Neural crest cell (in vitro differentiated cells): ENCODE measurements around the gene SRBD1. TPM values are rescaled to one million over a fixed set of nuclear protein-coding genes. Genes with fewer than 3 reads are reported as not detected.

Experiments
- DNase-seq: peaks from one replicate; pipeline ENCODE4 v3.0.0; 2021; ENCODE audit warnings: low read depth, mixed read lengths, low spot score
- H3K27ac Mint-ChIP-seq: one replicate; pipeline ENCODE4 v1.8.0; 2021; ENCODE audit warnings: mild to moderate bottlenecking, mixed read lengths; ENCODE audit not compliant: unreplicated experiment
- H3K27me3 Mint-ChIP-seq: 2 replicates; pipeline ENCODE4 v1.8.0; 2021; ENCODE audit warnings: low read depth, mild to moderate bottlenecking, mixed read lengths
- H3K36me3 Mint-ChIP-seq: 2 replicates; pipeline ENCODE4 v1.8.0; 2021; ENCODE audit warnings: low read depth, mild to moderate bottlenecking, mixed read lengths
- H3K4me1 Mint-ChIP-seq: 2 replicates; pipeline ENCODE4 v1.8.0; 2021; ENCODE audit warnings: mixed read lengths
- H3K4me3 Mint-ChIP-seq: one replicate; pipeline ENCODE4 v1.8.0; 2021; ENCODE audit warnings: mild to moderate bottlenecking, mixed read lengths
- H3K9me3 Mint-ChIP-seq: 2 replicates; pipeline ENCODE4 v1.8.0; 2021; ENCODE audit warnings: mixed read lengths
- CTCF ChIP-seq: fragments of 200-600 bp; sonication (generic); conservative IDR thresholded peaks from 2 replicates; pipeline ENCODE4 v1.5.0; 2021; ENCODE audit warnings: antibody characterized with exemption, mild to moderate bottlenecking
- total RNA-seq: library from RNA; stranded (reverse); gene quantifications from 2 replicates; pipeline ENCODE4 v1.2.1, GENCODE V29; 2021

The SRBD1 gene
- total RNA-seq, 1 donor from 2014 or later, result 21.4 TPM

GRCh38 chr2:45457211-45457945, 153.7 kb downstream of the SRBD1 start:
- Mint-ChIP-seq H3K4me1 (peaks cover 19% of the 10 kb centered on the region), H3K9me3 (no peaks in the 10 kb centered on the region), H3K36me3 (peaks cover 4% of the 10 kb centered on the region), H3K27me3 (no peaks in the 10 kb centered on the region), H3K27ac (peak overlapping the region; percentile 6), H3K4me3 (no peak overlapping the region)
- DNase-seq, result no peak
- no peak for TF ChIP-seq CTCF

- no peak overlapping the region for H3K4me3 Mint-ChIP-seq
These were observed 158.2 kb downstream of the SRBD1 start for GRCh38 chr2:45452866-45453265.

GRCh38 chr2:45450634-45451033, 160.4 kb downstream of the SRBD1 start:
- no peak overlapping the region for H3K4me3 Mint-ChIP-seq
- no peaks in the 10 kb centered on the region for H3K27me3 Mint-ChIP-seq
- no peaks in the 10 kb centered on the region for H3K9me3 Mint-ChIP-seq
- no peak for DNase-seq
- H3K27ac Mint-ChIP-seq, result no peak overlapping the region
- H3K4me1 Mint-ChIP-seq, result peaks cover 12% of the 10 kb centered on the region
- no peaks in the 10 kb centered on the region for H3K36me3 Mint-ChIP-seq
- no peak for TF ChIP-seq CTCF

More at GRCh38 chr2:45452866-45453265, 158.2 kb downstream of the SRBD1 start:
- no peaks in the 10 kb centered on the region for H3K36me3 Mint-ChIP-seq
- DNase-seq, result no peak
- peaks cover 12% of the 10 kb centered on the region for H3K4me1 Mint-ChIP-seq
- TF ChIP-seq CTCF, result no peak
- H3K9me3 Mint-ChIP-seq, result no peaks in the 10 kb centered on the region
- H3K27ac Mint-ChIP-seq, result no peak overlapping the region
- no peaks in the 10 kb centered on the region for H3K27me3 Mint-ChIP-seq

- no peaks in the 10 kb centered on the region for H3K27me3 Mint-ChIP-seq
- H3K9me3 Mint-ChIP-seq, result no peaks in the 10 kb centered on the region
- no peak overlapping the region for H3K27ac Mint-ChIP-seq
- H3K4me1 Mint-ChIP-seq, result peaks cover 7% of the 10 kb centered on the region
- TF ChIP-seq CTCF, result no peak
- H3K4me3 Mint-ChIP-seq, result no peak overlapping the region
- H3K36me3 Mint-ChIP-seq, result no peaks in the 10 kb centered on the region
- no peak for DNase-seq
These were observed 162.8 kb downstream of the SRBD1 start for GRCh38 chr2:45448217-45448616.

DNA sequence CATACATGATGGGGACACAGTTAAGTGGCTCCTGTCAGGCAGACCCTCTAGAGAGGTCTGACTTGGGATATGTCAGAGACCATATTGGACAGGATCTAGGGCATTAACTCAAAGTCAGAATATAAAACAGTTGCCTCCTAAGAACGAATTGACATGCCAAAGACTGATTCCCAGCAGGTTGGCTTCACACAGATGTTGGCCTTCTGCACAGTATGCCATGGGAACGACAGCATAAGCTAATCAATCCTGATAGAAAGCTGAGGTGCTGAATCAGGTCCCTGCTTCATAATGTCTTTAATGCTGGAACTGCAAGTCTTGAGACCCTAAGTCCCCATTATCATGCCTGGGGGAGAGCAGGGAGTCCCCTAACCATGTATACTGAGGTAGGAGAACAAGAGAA, 165.1 kb downstream of the SRBD1 start:
- H3K9me3 Mint-ChIP-seq, result no peaks in the 10 kb centered on the region
- TF ChIP-seq CTCF, result no peak
- no peak for DNase-seq
- no peaks in the 10 kb centered on the region for H3K27me3 Mint-ChIP-seq
- no peaks in the 10 kb centered on the region for H3K36me3 Mint-ChIP-seq
- H3K4me1 Mint-ChIP-seq, result peaks cover 5% of the 10 kb centered on the region
- no peak overlapping the region for H3K27ac Mint-ChIP-seq
- H3K4me3 Mint-ChIP-seq, result no peak overlapping the region
